ENCODE results near the gene TXN2.

The TXN2 gene

GRCh38 chr22:36514766-36515165, 33.3 kb upstream of the TXN2 start:
- CTCF ChIA-PET: no interaction called here
- TF ChIP-seq CTCF (IDR thresholded peaks at IDR 0.05; ENCODE audit: control extremely low read depth, extremely low read depth, low read depth, missing control alignments): no peak
- POLR2A ChIA-PET: interaction anchor here (1.0 kb wide), 1 partner anchor 14 kb away, joined by 3 read pairs; the partner anchor contains the start of gene EIF3D
- DNase-seq (ENCODE audit: extremely low spot score): no peak

- no peak for TF ChIP-seq CTCF (IDR thresholded peaks at IDR 0.05; ENCODE audit: control extremely low read depth, extremely low read depth, low read depth, missing control alignments)
- POLR2A ChIA-PET: interaction anchor here (0.5 to 1.4 kb wide), 2 partner anchors 10 to 467 kb away, joined by 3 read pairs; no protein-coding TSS in a partner anchor
- CTCF ChIA-PET: no interaction called here
Measured at GRCh38 chr22:36512991-36513390, 31.6 kb upstream of the TXN2 start.

DNA sequence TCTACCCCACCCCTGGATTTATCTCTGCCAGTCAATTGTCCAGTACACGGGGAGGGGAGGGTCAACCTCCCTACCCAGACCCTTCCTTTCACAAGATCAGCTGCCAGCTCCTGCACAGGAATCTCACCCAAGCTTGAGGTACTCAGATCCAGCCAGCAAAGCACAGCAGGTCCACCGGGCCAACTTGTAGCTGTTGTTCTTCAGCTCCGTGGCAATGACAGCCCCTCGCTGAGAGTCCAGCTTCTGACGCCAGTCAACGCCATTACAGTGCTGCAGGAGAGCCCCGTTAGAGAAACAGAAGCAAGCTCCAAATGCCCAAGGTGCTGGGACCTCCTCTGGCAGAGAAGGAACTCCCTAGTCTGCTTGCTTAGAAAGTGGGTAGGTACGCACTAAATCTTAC, 30.9 kb upstream of the TXN2 start:
- no peak for TF ChIP-seq CTCF (IDR thresholded peaks at IDR 0.05; ENCODE audit: control extremely low read depth, extremely low read depth, low read depth, missing control alignments)
- ChIA-PET POLR2A (interaction anchor here (0.5 to 1.4 kb wide), 3 partner anchors 11 to 467 kb away, joined by 3 read pairs; no protein-coding TSS in a partner anchor), CTCF (no interaction called here)

More at GRCh38 chr22:36512991-36513390, 31.6 kb upstream of the TXN2 start:
- no peak for DNase-seq (ENCODE audit: extremely low spot score)

GRCh38 chr22:36510966-36511881, 29.8 kb upstream of the TXN2 start:
- TF ChIP-seq CTCF (IDR thresholded peaks at IDR 0.05; ENCODE audit: control extremely low read depth, extremely low read depth, low read depth, missing control alignments): peak; percentile 52
- peak; percentile 42 for DNase-seq (ENCODE audit: extremely low spot score)

More for the DNA sequence above, 30.9 kb upstream of the TXN2 start:
- no peak for DNase-seq (ENCODE audit: extremely low spot score)

GRCh38 chr22:36510384-36510783, 28.9 kb upstream of the TXN2 start:
- ChIA-PET CTCF (interaction anchor here (0.7 to 3.1 kb wide), 12 partner anchors 11 to 1020 kb away, joined by 3 to 31 read pairs (median 4); no protein-coding TSS in a partner anchor), POLR2A (interaction anchor here (0.6 to 1.3 kb wide), 3 partner anchors 10 to 123 kb away, joined by 3 to 7 read pairs (median 4); partner anchors contain the start of gene MYH9)
- DNase-seq (ENCODE audit: extremely low spot score): no peak
- TF ChIP-seq CTCF (IDR thresholded peaks at IDR 0.05; ENCODE audit: control extremely low read depth, extremely low read depth, low read depth, missing control alignments): no peak

More at GRCh38 chr22:36510966-36511881, 29.8 kb upstream of the TXN2 start:
- CTCF ChIA-PET: interaction anchor here (0.8 to 3.1 kb wide), 13 partner anchors 10 to 532 kb away, joined by 3 to 31 read pairs (median 4); partner anchors contain the start of gene EIF3D
- POLR2A ChIA-PET: interaction anchor here (0.6 to 1.3 kb wide), 4 partner anchors 9 to 178 kb away, joined by 3 to 7 read pairs (median 4); partner anchors contain the start of gene MYH9

DNA sequence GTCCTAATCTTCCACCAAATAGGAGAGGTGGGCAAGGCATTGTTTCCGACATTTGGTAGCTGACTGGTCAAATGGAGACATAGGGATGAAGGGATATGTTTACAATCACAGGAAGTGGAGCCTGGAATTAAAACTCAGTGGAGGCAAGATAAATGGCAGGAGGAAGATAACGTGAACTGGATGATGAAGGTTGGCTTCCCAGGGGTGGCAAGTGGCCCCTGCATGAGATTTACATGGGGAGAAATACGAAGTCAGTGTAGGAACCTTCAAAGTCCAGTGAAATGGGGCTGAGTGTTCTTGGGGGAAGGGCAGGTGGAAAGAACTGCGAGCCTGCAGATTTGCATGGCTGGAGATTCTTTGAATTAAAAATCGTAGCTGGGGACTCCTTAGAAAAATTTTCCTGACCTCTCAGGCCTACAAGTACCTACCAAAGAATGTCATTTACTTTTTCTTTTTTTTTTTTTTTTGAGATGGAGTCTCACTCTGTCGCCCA, 26.1 kb upstream of the TXN2 start:
- ChIA-PET POLR2A (interaction anchor here (0.6 to 1.5 kb wide), 4 partner anchors 14 to 46 kb away, joined by 3 to 6 read pairs (median 4); partner anchors contain the start of gene EIF3D), CTCF (interaction anchor here (1.2 kb wide), 2 partner anchors 10 to 206 kb away, joined by 3 to 7 read pairs; no protein-coding TSS in a partner anchor)

More for the DNA sequence above, 26.1 kb upstream of the TXN2 start:
- TF ChIP-seq CTCF (IDR thresholded peaks at IDR 0.05; ENCODE audit: control extremely low read depth, extremely low read depth, low read depth, missing control alignments): no peak
- DNase-seq (ENCODE audit: extremely low spot score): no peak
